GM23338 (cell line): ENCODE results near the gene HTR7. TPM values are rescaled to one million over a fixed set of nuclear protein-coding genes. Genes with fewer than 3 reads are reported as not detected.

ENCODE experiments used
- ATAC-seq: fragments of 200-7000 bp; cut with Tn5 transposase; 3 replicates; pipeline ENCODE4 v1.9.1; 2020
- DNase-seq: peaks from one replicate; pipeline ENCODE4 v3.0.0-alpha.2; 2015; ENCODE audit warnings: low spot score
- H2AFZ ChIP-seq: fragments of 200-600 bp; sonication (generic); 2 replicates; pipeline ENCODE4 v1.8.0; 2016; ENCODE audit warnings: antibody characterized with exemption, mild to moderate bottlenecking, moderate library complexity
- H3F3A ChIP-seq: fragments of 200-600 bp; sonication (generic); replicated peaks from 2 replicates; pipeline ENCODE4 v1.8.0; 2017; ENCODE audit warnings: antibody characterized with exemption, mixed run types, low read depth
- H3K27ac ChIP-seq: fragments of 200-600 bp; sonication (generic); 2 replicates; pipeline ENCODE4 v1.6.1; 2016; ENCODE audit warnings: low read depth
- H3K27me3 ChIP-seq: fragments of 200-600 bp; sonication (generic); 2 replicates; pipeline ENCODE4 v1.8.0; 2016; ENCODE audit warnings: mild to moderate bottlenecking, mixed run types, moderate library complexity; ENCODE audit not compliant: insufficient read depth
- H3K36me3 ChIP-seq: fragments of 200-600 bp; sonication (generic); 2 replicates; pipeline ENCODE4 v1.8.0; 2016; ENCODE audit warnings: mild to moderate bottlenecking; ENCODE audit not compliant: insufficient read depth
- H3K4me1 ChIP-seq: fragments of 200-600 bp; sonication (generic); 2 replicates; pipeline ENCODE4 v1.8.0; 2016; ENCODE audit warnings: mild to moderate bottlenecking, moderate library complexity; ENCODE audit not compliant: insufficient read depth
- H3K4me2 ChIP-seq: fragments of 200-600 bp; sonication (generic); 2 replicates; pipeline ENCODE4 v1.7.1; 2017; ENCODE audit warnings: mixed run types
- H3K4me3 ChIP-seq: fragments of 200-600 bp; sonication (generic); 2 replicates; pipeline ENCODE4 v1.6.1; 2016; ENCODE audit warnings: mixed run types
- H3K79me2 ChIP-seq: fragments of 200-600 bp; sonication (generic); replicated peaks from 2 replicates; pipeline ENCODE4 v1.8.0; 2017; ENCODE audit warnings: mild to moderate bottlenecking; ENCODE audit not compliant: insufficient read depth
- H3K9me2 ChIP-seq: fragments of 200-600 bp; sonication (generic); 2 replicates; pipeline ENCODE4 v1.8.0; 2017; ENCODE audit not compliant: insufficient read depth
- H4K20me1 ChIP-seq: fragments of 200-600 bp; sonication (generic); replicated peaks from 2 replicates; pipeline ENCODE4 v1.8.0; 2017; ENCODE audit warnings: mild to moderate bottlenecking; ENCODE audit not compliant: insufficient read depth
- H3K27ac Mint-ChIP-seq: 2 replicates; pipeline ENCODE4 v1.8.0; 2020; ENCODE audit warnings: inconsistent platforms, mild to moderate bottlenecking, moderate library complexity, mixed read lengths
- H3K27me3 Mint-ChIP-seq: 3 replicates; pipeline ENCODE4 v1.8.0; 2022; ENCODE audit warnings: low read depth, mild to moderate bottlenecking, moderate library complexity, mixed read lengths, inconsistent platforms; ENCODE audit not compliant: insufficient read depth, poor library complexity
- H3K36me3 Mint-ChIP-seq: 3 replicates; pipeline ENCODE4 v1.8.0; 2021; ENCODE audit warnings: low read depth, mild to moderate bottlenecking, inconsistent platforms, moderate library complexity, mixed read lengths
- H3K4me1 Mint-ChIP-seq: 3 replicates; pipeline ENCODE4 v1.8.0; 2020; ENCODE audit warnings: mild to moderate bottlenecking, inconsistent platforms, mixed read lengths
- H3K4me3 Mint-ChIP-seq: 3 replicates; pipeline ENCODE4 v1.8.0; 2021; ENCODE audit warnings: moderate library complexity, mild to moderate bottlenecking, inconsistent platforms, mixed read lengths
- H3K9me3 Mint-ChIP-seq: 3 replicates; pipeline ENCODE4 v1.8.0; 2020; ENCODE audit warnings: moderate library complexity, mild to moderate bottlenecking, inconsistent platforms, mixed read lengths
- CREB1 ChIP-seq: fragments of 250-450 bp; sonication (Bioruptor Pico); IDR thresholded peaks from 2 replicates; pipeline ENCODE4 v1.5.0; 2020; ENCODE audit warnings: low read depth, mild to moderate bottlenecking, moderate library complexity
- EZH2 ChIP-seq: fragments of 200-600 bp; sonication (generic); IDR thresholded peaks from one replicate; pipeline ENCODE4 v1.8.0; 2017; ENCODE audit warnings: antibody characterized with exemption, mild to moderate bottlenecking, low read depth; ENCODE audit not compliant: unreplicated experiment
- ZNF331 ChIP-seq: fragments of 250-450 bp; sonication (Bioruptor Pico); IDR thresholded peaks from 2 replicates; pipeline ENCODE4 v1.5.0; 2020; ENCODE audit warnings: low read depth, mild to moderate bottlenecking, moderate library complexity
- polyA plus RNA-seq: library from polyadenylated mRNA; unstranded; fragments of >200 nt; fragmentation: Nextera tagmentation; extraction: Ambion mirVana; gene quantifications from 2 replicates; pipeline ENCODE4 v1.2.1, GENCODE V29; 2016
- total RNA-seq: library from RNA; depleted of rRNA; stranded (reverse); fragments of >200 nt; shearing (Covaris generic); gene quantifications from 2 replicates; pipeline ENCODE4 v1.2.3, GENCODE V29; 2014
- TF ChIP-seq, protein P1 (sequence below): fragments of 250-450 bp; sonication (Bioruptor Pico); IDR thresholded peaks from 2 replicates; pipeline ENCODE4 v1.5.0; 2020; ENCODE audit warnings: mild to moderate bottlenecking, moderate library complexity
- TF ChIP-seq, protein P2 (sequence below): IDR thresholded peaks from one replicate; pipeline ENCODE4 v1.6.1; 2018; ENCODE audit warnings: antibody characterized with exemption; ENCODE audit not compliant: unreplicated experiment
- TF ChIP-seq, protein P3 (sequence below), 2 experiments: fragments of 200-600 bp in 1 of 2; sonication (generic) in 1 of 2; conservative IDR thresholded peaks; 2 replicates each; pipeline versions ENCODE4 v1.5.1 to v1.6.1; 2016 to 2017; ENCODE audit warnings: antibody characterized with exemption in 2 of 2, low read depth in 2 of 2, mild to moderate bottlenecking in 2 of 2, moderate library complexity in 1 of 2

HTR7 gene
- total and polyA plus RNA-seq, 2 experiments from 2014 or later, result 7.0 to 42.2 TPM

DNA sequence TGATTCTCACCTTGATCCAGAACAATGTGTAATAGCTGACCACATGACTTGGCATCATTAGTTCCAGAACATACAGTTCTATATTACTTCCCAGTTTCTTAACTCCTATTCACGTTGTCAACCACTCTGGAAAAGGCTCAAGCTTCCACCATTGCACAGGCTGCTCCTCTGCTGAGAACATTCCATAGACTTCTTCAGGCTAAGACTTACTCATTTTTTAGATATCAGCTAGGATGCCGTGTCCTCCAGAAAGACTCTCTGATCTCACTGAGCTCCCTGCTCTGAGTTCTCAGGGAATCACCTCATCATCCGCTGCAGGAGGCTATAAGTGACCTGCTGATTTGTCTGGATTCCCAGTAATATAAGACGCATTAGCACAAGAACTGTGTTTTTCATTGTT is 73.1 kb downstream of the HTR7 start (continued):
- TF ChIP-seq, protein P1, sequence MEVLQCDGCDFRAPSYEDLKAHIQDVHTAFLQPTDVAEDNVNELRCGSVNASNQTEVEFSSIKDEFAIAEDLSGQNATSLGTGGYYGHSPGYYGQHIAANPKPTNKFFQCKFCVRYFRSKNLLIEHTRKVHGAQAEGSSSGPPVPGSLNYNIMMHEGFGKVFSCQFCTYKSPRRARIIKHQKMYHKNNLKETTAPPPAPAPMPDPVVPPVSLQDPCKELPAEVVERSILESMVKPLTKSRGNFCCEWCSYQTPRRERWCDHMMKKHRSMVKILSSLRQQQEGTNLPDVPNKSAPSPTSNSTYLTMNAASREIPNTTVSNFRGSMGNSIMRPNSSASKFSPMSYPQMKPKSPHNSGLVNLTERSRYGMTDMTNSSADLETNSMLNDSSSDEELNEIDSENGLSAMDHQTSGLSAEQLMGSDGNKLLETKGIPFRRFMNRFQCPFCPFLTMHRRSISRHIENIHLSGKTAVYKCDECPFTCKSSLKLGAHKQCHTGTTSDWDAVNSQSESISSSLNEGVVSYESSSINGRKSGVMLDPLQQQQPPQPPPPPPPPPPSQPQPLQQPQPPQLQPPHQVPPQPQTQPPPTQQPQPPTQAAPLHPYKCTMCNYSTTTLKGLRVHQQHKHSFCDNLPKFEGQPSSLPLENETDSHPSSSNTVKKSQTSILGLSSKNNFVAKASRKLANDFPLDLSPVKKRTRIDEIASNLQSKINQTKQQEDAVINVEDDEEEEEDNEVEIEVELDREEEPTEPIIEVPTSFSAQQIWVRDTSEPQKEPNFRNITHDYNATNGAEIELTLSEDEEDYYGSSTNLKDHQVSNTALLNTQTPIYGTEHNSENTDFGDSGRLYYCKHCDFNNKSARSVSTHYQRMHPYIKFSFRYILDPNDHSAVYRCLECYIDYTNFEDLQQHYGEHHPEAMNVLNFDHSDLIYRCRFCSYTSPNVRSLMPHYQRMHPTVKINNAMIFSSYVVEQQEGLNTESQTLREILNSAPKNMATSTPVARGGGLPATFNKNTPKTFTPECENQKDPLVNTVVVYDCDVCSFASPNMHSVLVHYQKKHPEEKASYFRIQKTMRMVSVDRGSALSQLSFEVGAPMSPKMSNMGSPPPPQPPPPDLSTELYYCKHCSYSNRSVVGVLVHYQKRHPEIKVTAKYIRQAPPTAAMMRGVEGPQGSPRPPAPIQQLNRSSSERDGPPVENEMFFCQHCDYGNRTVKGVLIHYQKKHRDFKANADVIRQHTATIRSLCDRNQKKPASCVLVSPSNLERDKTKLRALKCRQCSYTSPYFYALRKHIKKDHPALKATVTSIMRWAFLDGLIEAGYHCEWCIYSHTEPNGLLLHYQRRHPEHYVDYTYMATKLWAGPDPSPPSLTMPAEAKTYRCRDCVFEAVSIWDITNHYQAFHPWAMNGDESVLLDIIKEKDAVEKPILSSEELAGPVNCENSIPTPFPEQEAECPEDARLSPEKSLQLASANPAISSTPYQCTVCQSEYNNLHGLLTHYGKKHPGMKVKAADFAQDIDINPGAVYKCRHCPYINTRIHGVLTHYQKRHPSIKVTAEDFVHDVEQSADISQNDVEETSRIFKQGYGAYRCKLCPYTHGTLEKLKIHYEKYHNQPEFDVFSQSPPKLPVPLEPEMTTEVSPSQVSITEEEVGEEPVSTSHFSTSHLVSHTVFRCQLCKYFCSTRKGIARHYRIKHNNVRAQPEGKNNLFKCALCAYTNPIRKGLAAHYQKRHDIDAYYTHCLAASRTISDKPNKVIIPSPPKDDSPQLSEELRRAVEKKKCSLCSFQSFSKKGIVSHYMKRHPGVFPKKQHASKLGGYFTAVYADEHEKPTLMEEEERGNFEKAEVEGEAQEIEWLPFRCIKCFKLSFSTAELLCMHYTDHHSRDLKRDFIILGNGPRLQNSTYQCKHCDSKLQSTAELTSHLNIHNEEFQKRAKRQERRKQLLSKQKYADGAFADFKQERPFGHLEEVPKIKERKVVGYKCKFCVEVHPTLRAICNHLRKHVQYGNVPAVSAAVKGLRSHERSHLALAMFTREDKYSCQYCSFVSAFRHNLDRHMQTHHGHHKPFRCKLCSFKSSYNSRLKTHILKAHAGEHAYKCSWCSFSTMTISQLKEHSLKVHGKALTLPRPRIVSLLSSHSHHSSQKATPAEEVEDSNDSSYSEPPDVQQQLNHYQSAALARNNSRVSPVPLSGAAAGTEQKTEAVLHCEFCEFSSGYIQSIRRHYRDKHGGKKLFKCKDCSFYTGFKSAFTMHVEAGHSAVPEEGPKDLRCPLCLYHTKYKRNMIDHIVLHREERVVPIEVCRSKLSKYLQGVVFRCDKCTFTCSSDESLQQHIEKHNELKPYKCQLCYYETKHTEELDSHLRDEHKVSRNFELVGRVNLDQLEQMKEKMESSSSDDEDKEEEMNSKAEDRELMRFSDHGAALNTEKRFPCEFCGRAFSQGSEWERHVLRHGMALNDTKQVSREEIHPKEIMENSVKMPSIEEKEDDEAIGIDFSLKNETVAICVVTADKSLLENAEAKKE (CRISPR knock-in tag), result no peak
- TF ChIP-seq, protein P2, sequence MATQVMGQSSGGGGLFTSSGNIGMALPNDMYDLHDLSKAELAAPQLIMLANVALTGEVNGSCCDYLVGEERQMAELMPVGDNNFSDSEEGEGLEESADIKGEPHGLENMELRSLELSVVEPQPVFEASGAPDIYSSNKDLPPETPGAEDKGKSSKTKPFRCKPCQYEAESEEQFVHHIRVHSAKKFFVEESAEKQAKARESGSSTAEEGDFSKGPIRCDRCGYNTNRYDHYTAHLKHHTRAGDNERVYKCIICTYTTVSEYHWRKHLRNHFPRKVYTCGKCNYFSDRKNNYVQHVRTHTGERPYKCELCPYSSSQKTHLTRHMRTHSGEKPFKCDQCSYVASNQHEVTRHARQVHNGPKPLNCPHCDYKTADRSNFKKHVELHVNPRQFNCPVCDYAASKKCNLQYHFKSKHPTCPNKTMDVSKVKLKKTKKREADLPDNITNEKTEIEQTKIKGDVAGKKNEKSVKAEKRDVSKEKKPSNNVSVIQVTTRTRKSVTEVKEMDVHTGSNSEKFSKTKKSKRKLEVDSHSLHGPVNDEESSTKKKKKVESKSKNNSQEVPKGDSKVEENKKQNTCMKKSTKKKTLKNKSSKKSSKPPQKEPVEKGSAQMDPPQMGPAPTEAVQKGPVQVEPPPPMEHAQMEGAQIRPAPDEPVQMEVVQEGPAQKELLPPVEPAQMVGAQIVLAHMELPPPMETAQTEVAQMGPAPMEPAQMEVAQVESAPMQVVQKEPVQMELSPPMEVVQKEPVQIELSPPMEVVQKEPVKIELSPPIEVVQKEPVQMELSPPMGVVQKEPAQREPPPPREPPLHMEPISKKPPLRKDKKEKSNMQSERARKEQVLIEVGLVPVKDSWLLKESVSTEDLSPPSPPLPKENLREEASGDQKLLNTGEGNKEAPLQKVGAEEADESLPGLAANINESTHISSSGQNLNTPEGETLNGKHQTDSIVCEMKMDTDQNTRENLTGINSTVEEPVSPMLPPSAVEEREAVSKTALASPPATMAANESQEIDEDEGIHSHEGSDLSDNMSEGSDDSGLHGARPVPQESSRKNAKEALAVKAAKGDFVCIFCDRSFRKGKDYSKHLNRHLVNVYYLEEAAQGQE, result no peak
- no peak for TF ChIP-seq CREB1

DNA sequence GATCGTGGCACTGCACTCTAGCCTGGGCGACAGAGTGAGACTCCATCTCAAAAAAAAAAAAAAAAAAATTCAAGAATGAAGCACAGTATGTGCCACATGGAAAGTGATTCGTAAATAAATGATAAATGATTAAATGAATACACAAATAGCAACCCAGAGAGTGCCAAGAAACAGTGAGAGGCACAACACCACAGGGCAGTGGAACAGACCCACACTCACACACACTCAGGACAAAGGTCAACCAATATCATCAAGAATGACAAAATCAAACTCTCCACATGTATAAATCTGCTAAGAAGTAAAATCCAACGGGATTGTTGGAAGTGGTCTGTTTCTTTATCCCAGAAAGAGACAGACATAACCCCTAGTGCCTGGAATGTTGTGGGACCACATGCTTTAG is 77.4 kb downstream of the HTR7 start:
- H3K9me3 Mint-ChIP-seq, result no peaks in the 10 kb centered on the region; the same call in 2 of the 3 replicates
- Histone ChIP-seq H3K4me3 (no peak overlapping the region), H3K27ac (no peak overlapping the region), H2AFZ (no peak overlapping the region), H4K20me1 (no peaks in the 10 kb centered on the region), H3K4me2 (no peak overlapping the region), H3K9me2 (no peaks in the 10 kb centered on the region), H3K27me3 (no peaks in the 10 kb centered on the region), H3F3A (no peaks in the 10 kb centered on the region), H3K4me1 (peaks cover 21% of the 10 kb centered on the region), H3K36me3 (no peaks in the 10 kb centered on the region), H3K79me2 (peaks cover 94% of the 10 kb centered on the region)
- DNase-seq (no peak), ATAC-seq (no peak)
- H3K4me1 Mint-ChIP-seq, result peaks cover 38% of the 10 kb centered on the region
- H3K36me3 Mint-ChIP-seq, result no peaks in the 10 kb centered on the region
- no peak overlapping the region for H3K4me3 Mint-ChIP-seq
- no peak overlapping the region for H3K27ac Mint-ChIP-seq
- peaks cover 5% of the 10 kb centered on the region for H3K27me3 Mint-ChIP-seq
- TF ChIP-seq CREB1 (no peak), EZH2 (no peak), ZNF331 (CRISPR knock-in tag) (no peak)
- TF ChIP-seq, protein P2, result no peak
- TF ChIP-seq, protein P3, sequence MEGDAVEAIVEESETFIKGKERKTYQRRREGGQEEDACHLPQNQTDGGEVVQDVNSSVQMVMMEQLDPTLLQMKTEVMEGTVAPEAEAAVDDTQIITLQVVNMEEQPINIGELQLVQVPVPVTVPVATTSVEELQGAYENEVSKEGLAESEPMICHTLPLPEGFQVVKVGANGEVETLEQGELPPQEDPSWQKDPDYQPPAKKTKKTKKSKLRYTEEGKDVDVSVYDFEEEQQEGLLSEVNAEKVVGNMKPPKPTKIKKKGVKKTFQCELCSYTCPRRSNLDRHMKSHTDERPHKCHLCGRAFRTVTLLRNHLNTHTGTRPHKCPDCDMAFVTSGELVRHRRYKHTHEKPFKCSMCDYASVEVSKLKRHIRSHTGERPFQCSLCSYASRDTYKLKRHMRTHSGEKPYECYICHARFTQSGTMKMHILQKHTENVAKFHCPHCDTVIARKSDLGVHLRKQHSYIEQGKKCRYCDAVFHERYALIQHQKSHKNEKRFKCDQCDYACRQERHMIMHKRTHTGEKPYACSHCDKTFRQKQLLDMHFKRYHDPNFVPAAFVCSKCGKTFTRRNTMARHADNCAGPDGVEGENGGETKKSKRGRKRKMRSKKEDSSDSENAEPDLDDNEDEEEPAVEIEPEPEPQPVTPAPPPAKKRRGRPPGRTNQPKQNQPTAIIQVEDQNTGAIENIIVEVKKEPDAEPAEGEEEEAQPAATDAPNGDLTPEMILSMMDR (conservative IDR thresholded peaks at IDR 0.05; ENCODE audit: low read depth in 2 of 2), result no peak
